GM12865 (cell line): Measurements from ENCODE around the gene IL4I1.

Experiments used
- DNase-seq: peaks from one replicate; pipeline ENCODE4 v3.0.0; 2010; ENCODE audit warnings: low read depth
- H3K4me3 ChIP-seq: 2 replicates; pipeline ENCODE4 v1.5.1; 2011; ENCODE audit warnings: mild to moderate bottlenecking, low read depth, low read length, control low read depth
- TF ChIP-seq, protein P1 (sequence below): IDR thresholded peaks from 2 replicates; pipeline ENCODE4 v1.5.1; 2011; ENCODE audit warnings: low read length, control low read depth, low read depth, inconsistent platforms; ENCODE audit not compliant: insufficient read depth; ENCODE audit errors: missing control alignments

Gene IL4I1

DNA sequence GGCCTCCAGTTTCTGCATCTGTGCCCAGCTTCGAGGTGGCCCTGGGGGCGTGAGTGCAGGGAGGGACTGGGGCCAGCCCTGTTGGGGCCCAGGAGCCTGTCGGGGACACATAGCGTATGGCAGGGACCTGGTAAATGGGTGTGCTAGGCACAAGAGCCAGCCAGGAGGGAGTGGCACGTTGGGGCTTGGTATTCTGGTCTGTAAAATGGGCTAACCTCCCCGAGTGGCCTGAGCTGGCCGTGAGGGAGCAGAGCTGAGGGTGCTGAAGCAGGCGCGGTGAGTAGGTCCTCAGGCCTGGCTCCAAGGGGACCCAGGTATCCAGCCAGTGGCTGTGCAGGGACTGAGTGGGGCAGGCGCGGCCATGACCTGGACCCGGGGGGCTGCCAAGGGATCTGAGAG lies 41.4 kb downstream of the IL4I1 start:
- TF ChIP-seq, protein P1, sequence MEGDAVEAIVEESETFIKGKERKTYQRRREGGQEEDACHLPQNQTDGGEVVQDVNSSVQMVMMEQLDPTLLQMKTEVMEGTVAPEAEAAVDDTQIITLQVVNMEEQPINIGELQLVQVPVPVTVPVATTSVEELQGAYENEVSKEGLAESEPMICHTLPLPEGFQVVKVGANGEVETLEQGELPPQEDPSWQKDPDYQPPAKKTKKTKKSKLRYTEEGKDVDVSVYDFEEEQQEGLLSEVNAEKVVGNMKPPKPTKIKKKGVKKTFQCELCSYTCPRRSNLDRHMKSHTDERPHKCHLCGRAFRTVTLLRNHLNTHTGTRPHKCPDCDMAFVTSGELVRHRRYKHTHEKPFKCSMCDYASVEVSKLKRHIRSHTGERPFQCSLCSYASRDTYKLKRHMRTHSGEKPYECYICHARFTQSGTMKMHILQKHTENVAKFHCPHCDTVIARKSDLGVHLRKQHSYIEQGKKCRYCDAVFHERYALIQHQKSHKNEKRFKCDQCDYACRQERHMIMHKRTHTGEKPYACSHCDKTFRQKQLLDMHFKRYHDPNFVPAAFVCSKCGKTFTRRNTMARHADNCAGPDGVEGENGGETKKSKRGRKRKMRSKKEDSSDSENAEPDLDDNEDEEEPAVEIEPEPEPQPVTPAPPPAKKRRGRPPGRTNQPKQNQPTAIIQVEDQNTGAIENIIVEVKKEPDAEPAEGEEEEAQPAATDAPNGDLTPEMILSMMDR, result no peak
- no peak overlapping the region for H3K4me3 ChIP-seq
- no peak for DNase-seq

DNA sequence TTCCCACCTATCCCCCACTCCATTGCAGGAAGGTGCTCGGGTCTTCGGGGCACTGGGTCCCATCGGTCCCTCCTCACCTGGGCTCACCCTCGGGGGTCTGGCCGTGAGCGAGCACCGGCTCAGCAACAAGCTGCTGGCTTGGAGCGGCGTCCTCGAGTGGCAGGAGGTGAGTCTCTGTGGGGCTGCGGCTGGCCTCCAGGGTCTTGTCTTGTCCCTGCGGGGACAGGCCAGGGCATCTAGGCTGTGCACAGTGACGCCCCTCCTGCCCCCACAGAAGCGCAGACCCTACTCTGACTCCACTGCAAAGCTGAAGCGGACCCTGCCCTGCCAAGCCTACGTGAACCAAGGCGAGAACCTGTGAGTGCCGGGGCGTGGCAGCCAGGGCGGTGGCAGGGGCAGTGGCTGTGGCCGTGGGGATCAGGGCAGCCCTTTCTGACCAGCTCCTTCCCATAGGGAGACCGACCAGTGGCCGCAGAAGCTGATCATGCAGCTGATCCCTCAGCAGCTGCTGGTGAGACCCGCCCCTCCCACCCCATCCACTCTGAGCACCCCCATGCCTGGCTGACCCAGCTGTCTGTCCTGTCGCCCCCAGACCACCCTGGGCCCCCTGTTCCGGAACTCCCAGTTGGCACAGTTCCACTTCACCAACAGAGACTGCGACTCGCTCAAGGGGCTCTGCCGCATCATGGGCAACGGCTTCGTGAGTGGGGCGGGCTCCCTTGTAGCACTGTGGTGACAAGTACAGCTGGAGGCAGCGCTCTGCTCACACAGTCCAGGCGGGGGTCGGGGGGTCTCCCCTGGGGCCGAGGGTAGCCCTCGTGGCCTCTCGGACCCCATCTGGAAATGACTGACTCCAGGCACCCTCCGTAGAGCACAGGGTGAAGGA lies 42.1 kb downstream of the IL4I1 start:
- TF ChIP-seq, protein P1, result no peak
- H3K4me3 ChIP-seq, result no peak overlapping the region
- no peak for DNase-seq

GRCh38 chr19:49853852-49854377 lies 42.8 kb downstream of the IL4I1 start:
- H3K4me3 ChIP-seq, result no peak overlapping the region
- no peak for DNase-seq
- TF ChIP-seq, protein P1, result no peak

- H3K4me3 ChIP-seq, result peak overlapping the region; percentile 67; the same call in 1 of the 2 replicates
- DNase-seq, result no peak
- TF ChIP-seq, protein P1, result no peak
Observed at GRCh38 chr19:49852631-49853126, 44.0 kb downstream of the IL4I1 start.

GRCh38 chr19:49851456-49852259 lies 45.0 kb downstream of the IL4I1 start:
- peak overlapping the region; percentile 67 for H3K4me3 ChIP-seq
- TF ChIP-seq, protein P1, result no peak
- DNase-seq, result no peak

GRCh38 chr19:49850487-49851342 lies 46.0 kb downstream of the IL4I1 start, which contains the start of gene PTOV1:
Gene PTOV1, plus strand, starts transcription at chr19:49851159.
- peak within 1 kb of the TSS; percentile 67 for H3K4me3 ChIP-seq
- TF ChIP-seq, protein P1, result no peak
- peak; percentile 94 for DNase-seq
